HepG2 (cell line): ENCODE results near the gene IRF7. TPM values are rescaled to one million over a fixed set of nuclear protein-coding genes. Genes with fewer than 3 reads are reported as not detected.
A peak's percentile ranks its signal among the peaks of the same experiment; 100 is the strongest.

Source experiments
- BCL3 ChIP-seq: sonication (generic); formaldehyde crosslinking; IDR thresholded peaks from 2 replicates; pipeline ENCODE4 v1.5.1; 2020; ENCODE audit warnings: mild to moderate bottlenecking, missing genetic modification reagents, moderate library complexity
- BRD4 ChIP-seq: sonication (generic); formaldehyde crosslinking; IDR thresholded peaks from 2 replicates; pipeline ENCODE4 v1.4.0; 2020; ENCODE audit warnings: missing genetic modification reagents
- FOXP4 ChIP-seq: sonication (generic); formaldehyde crosslinking; IDR thresholded peaks from 2 replicates; pipeline ENCODE4 v1.4.0; 2020; ENCODE audit warnings: missing genetic modification reagents
- HBP1 ChIP-seq: IDR thresholded peaks from 2 replicates; pipeline ENCODE4 v1.6.1; 2016; ENCODE audit warnings: low read depth, control low read depth
- NRL ChIP-seq: sonication (generic); formaldehyde crosslinking; IDR thresholded peaks from 2 replicates; pipeline ENCODE4 v1.5.0; 2020; ENCODE audit warnings: missing genetic modification reagents, mild to moderate bottlenecking, moderate library complexity, borderline replicate concordance
- SNAPC2 ChIP-seq: sonication (generic); formaldehyde crosslinking; IDR thresholded peaks from 2 replicates; pipeline ENCODE4 v1.8.1; 2022; ENCODE audit warnings: mild to moderate bottlenecking, missing genetic modification reagents
- SP5 ChIP-seq: IDR thresholded peaks from 2 replicates; pipeline ENCODE4 v1.6.1; 2016; ENCODE audit warnings: low read depth, borderline replicate concordance
- ZNF224 ChIP-seq: sonication (generic); formaldehyde crosslinking; IDR thresholded peaks from 2 replicates; pipeline ENCODE4 v1.5.0; 2020; ENCODE audit warnings: mild to moderate bottlenecking, missing genetic modification reagents
- ZNF282 ChIP-seq: fragments of 450-650 bp; IDR thresholded peaks from 2 replicates; pipeline ENCODE4 v1.6.1; 2018; ENCODE audit not compliant: partially characterized antibody
- polyA plus RNA-seq, 8 experiments: library from polyadenylated mRNA; depleted of rRNA in 3 of 8; stranded (reverse) in 7 of 8; unstranded in 1 of 8; fragments of >200 nt; fragmentation: Illumina TruSeq in 4 of 8; extraction: Trizol in 4 of 8; gene quantifications; 2 replicates each; pipeline versions ENCODE4 v1.2.1 to v1.2.3, GENCODE V29; 2011 to 2016; ENCODE audit warnings: low read depth in 4 of 8, missing spikeins in 1 of 8, mixed read lengths in 1 of 8; ENCODE audit not compliant: insufficient read depth in 1 of 8
- total RNA-seq, 5 experiments: library from RNA; depleted of rRNA; stranded (reverse); fragments of >200 nt; fragmentation: Illumina TruSeq; extraction: Trizol; gene quantifications; 2 replicates each; pipeline ENCODE4 v1.2.3, GENCODE V29; 2016; ENCODE audit warnings: low read depth in 1 of 5
- TF ChIP-seq, protein P1 (sequence below): sonication (generic); formaldehyde crosslinking; IDR thresholded peaks from 2 replicates; pipeline ENCODE4 v1.4.0; 2020; ENCODE audit warnings: missing genetic modification reagents; ENCODE audit errors: not compliant biosample characterization
- TF ChIP-seq, protein P2 (sequence below): sonication (generic); formaldehyde crosslinking; IDR thresholded peaks from 2 replicates; pipeline ENCODE4 v1.4.0; 2020; ENCODE audit warnings: missing genetic modification reagents
- TF ChIP-seq, protein P3 (sequence below): sonication (generic); formaldehyde crosslinking; IDR thresholded peaks from 2 replicates; pipeline ENCODE4 v1.9.0; 2021; ENCODE audit warnings: missing genetic modification reagents, borderline replicate concordance

The IRF7 gene
- total and polyA plus RNA-seq, 2 of the 13 experiments (the other 11 are each of a cell fraction or from before 2014, with no cell fraction given): not detected

GRCh38 chr11:563812-564578, 51.8 kb downstream of the IRF7 start (continued):
- TF ChIP-seq, protein P1, sequence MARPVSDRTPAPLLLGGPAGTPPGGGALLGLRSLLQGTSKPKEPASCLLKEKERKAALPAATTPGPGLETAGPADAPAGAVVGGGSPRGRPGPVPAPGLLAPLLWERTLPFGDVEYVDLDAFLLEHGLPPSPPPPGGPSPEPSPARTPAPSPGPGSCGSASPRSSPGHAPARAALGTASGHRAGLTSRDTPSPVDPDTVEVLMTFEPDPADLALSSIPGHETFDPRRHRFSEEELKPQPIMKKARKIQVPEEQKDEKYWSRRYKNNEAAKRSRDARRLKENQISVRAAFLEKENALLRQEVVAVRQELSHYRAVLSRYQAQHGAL: no peak
- TF ChIP-seq HBP1 (CRISPR knock-in tag): no peak
- TF ChIP-seq ZNF282: no peak
- TF ChIP-seq, protein P2, sequence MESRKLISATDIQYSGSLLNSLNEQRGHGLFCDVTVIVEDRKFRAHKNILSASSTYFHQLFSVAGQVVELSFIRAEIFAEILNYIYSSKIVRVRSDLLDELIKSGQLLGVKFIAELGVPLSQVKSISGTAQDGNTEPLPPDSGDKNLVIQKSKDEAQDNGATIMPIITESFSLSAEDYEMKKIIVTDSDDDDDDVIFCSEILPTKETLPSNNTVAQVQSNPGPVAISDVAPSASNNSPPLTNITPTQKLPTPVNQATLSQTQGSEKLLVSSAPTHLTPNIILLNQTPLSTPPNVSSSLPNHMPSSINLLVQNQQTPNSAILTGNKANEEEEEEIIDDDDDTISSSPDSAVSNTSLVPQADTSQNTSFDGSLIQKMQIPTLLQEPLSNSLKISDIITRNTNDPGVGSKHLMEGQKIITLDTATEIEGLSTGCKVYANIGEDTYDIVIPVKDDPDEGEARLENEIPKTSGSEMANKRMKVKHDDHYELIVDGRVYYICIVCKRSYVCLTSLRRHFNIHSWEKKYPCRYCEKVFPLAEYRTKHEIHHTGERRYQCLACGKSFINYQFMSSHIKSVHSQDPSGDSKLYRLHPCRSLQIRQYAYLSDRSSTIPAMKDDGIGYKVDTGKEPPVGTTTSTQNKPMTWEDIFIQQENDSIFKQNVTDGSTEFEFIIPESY (CRISPR knock-in tag): peak; percentile 20; the same call in 1 of the 2 replicates
- no peak for TF ChIP-seq BRD4
- no peak for TF ChIP-seq ZNF224
- 0 out of 2 replicates have a peak, but pooled peaks have one; percentile 15 for TF ChIP-seq NRL (CRISPR knock-in tag)
- 0 out of 2 replicates have a peak, but pooled peaks have one; percentile 27 for TF ChIP-seq BCL3 (CRISPR knock-in tag)
- TF ChIP-seq FOXP4 (CRISPR knock-in tag): no peak
- TF ChIP-seq, protein P3, sequence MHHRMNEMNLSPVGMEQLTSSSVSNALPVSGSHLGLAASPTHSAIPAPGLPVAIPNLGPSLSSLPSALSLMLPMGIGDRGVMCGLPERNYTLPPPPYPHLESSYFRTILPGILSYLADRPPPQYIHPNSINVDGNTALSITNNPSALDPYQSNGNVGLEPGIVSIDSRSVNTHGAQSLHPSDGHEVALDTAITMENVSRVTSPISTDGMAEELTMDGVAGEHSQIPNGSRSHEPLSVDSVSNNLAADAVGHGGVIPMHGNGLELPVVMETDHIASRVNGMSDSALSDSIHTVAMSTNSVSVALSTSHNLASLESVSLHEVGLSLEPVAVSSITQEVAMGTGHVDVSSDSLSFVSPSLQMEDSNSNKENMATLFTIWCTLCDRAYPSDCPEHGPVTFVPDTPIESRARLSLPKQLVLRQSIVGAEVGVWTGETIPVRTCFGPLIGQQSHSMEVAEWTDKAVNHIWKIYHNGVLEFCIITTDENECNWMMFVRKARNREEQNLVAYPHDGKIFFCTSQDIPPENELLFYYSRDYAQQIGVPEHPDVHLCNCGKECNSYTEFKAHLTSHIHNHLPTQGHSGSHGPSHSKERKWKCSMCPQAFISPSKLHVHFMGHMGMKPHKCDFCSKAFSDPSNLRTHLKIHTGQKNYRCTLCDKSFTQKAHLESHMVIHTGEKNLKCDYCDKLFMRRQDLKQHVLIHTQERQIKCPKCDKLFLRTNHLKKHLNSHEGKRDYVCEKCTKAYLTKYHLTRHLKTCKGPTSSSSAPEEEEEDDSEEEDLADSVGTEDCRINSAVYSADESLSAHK: no peak
- TF ChIP-seq SNAPC2 (CRISPR knock-in tag): no peak
- no peak for TF ChIP-seq SP5
- TF ChIP-seq, all 625 proteins: peak for 9
